ENCODE data around the gene NISCH.

The NISCH gene

DNA sequence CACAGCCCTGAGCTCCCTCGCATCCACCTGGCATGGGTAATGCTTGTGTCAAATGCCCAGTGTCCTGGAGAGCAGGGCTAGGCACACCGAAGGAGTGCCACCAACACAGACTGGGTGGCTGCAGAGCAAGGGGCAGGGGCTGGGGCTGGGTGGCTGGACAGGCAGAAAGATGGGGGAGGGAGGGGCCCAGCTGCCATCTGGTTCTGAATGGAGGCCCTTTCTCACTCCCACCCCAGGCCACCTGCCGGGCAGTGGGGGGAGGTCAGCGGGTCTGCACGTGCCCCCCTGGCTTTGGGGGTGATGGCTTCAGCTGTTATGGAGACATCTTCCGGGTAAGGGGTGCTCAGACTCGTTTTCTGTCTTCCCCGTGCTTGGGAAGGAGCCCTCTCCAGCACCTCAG lies 56.7 kb downstream of the NISCH start:
- Histone ChIP-seq H4K20me1 (ENCODE audit: control insufficient read depth, insufficient read depth, low read depth, low read length) (no peaks in the 10 kb centered on the region), H3K36me3 (ENCODE audit: control insufficient read depth, low read length) (no peaks in the 10 kb centered on the region), H3K27me3 (ENCODE audit: control insufficient read depth, low read length) (no peaks in the 10 kb centered on the region), H3K4me1 (ENCODE audit: control insufficient read depth, low read length) (no peaks in the 10 kb centered on the region), H3K79me2 (ENCODE audit: control insufficient read depth, low read length) (no peaks in the 10 kb centered on the region), H3F3A (ENCODE audit: control insufficient read depth, insufficient read depth) (no peaks in the 10 kb centered on the region), H3K4me2 (ENCODE audit: low read length) (no peak overlapping the region), H3K9me2 (replicated peaks; ENCODE audit: control insufficient read depth, low read length) (no peaks in the 10 kb centered on the region), H3K4me3 (ENCODE audit: low read length) (no peak overlapping the region), H3K27ac (ENCODE audit: low read depth, low read length) (no peak overlapping the region), H3K9me3 (ENCODE audit: control insufficient read depth, insufficient read depth, low read length) (no peaks in the 10 kb centered on the region)
- TF ChIP-seq, protein P1, sequence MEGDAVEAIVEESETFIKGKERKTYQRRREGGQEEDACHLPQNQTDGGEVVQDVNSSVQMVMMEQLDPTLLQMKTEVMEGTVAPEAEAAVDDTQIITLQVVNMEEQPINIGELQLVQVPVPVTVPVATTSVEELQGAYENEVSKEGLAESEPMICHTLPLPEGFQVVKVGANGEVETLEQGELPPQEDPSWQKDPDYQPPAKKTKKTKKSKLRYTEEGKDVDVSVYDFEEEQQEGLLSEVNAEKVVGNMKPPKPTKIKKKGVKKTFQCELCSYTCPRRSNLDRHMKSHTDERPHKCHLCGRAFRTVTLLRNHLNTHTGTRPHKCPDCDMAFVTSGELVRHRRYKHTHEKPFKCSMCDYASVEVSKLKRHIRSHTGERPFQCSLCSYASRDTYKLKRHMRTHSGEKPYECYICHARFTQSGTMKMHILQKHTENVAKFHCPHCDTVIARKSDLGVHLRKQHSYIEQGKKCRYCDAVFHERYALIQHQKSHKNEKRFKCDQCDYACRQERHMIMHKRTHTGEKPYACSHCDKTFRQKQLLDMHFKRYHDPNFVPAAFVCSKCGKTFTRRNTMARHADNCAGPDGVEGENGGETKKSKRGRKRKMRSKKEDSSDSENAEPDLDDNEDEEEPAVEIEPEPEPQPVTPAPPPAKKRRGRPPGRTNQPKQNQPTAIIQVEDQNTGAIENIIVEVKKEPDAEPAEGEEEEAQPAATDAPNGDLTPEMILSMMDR (IDR thresholded peaks at IDR 0.05; ENCODE audit: low read depth, low read length, poor library complexity, severe bottlenecking) = no peak
- TF ChIP-seq EZH2phosphoT487 (IDR thresholded peaks at IDR 0.05; ENCODE audit: borderline replicate concordance, low read length) = no peak

GRCh38 chr3:52512727-52513126 lies 57.3 kb downstream of the NISCH start:
- H3K4me3 ChIP-seq (ENCODE audit: low read length) = no peak overlapping the region
- H4K20me1 ChIP-seq (ENCODE audit: control insufficient read depth, insufficient read depth, low read depth, low read length) = no peaks in the 10 kb centered on the region
- no peaks in the 10 kb centered on the region for H3K9me2 ChIP-seq (replicated peaks; ENCODE audit: control insufficient read depth, low read length)
- no peaks in the 10 kb centered on the region for H3F3A ChIP-seq (ENCODE audit: control insufficient read depth, insufficient read depth)
- no peaks in the 10 kb centered on the region for H3K79me2 ChIP-seq (ENCODE audit: control insufficient read depth, low read length)
- no peaks in the 10 kb centered on the region for H3K9me3 ChIP-seq (ENCODE audit: control insufficient read depth, insufficient read depth, low read length)
- no peak overlapping the region for H3K4me2 ChIP-seq (ENCODE audit: low read length)
- no peak overlapping the region for H3K27ac ChIP-seq (ENCODE audit: low read depth, low read length)
- H3K4me1 ChIP-seq (ENCODE audit: control insufficient read depth, low read length) = no peaks in the 10 kb centered on the region
- H3K27me3 ChIP-seq (ENCODE audit: control insufficient read depth, low read length) = no peaks in the 10 kb centered on the region
- TF ChIP-seq EZH2phosphoT487 (IDR thresholded peaks at IDR 0.05; ENCODE audit: borderline replicate concordance, low read length) = no peak
- TF ChIP-seq, protein P1 (IDR thresholded peaks at IDR 0.05; ENCODE audit: low read depth, low read length, poor library complexity, severe bottlenecking) = no peak
- H3K36me3 ChIP-seq (ENCODE audit: control insufficient read depth, low read length) = no peaks in the 10 kb centered on the region

GRCh38 chr3:52513281-52513680 lies 57.9 kb downstream of the NISCH start:
- Histone ChIP-seq H3K4me3 (ENCODE audit: low read length) (no peak overlapping the region), H3K36me3 (ENCODE audit: control insufficient read depth, low read length) (no peaks in the 10 kb centered on the region), H3K4me1 (ENCODE audit: control insufficient read depth, low read length) (no peaks in the 10 kb centered on the region), H3K4me2 (ENCODE audit: low read length) (no peak overlapping the region), H3K79me2 (ENCODE audit: control insufficient read depth, low read length) (no peaks in the 10 kb centered on the region), H4K20me1 (ENCODE audit: control insufficient read depth, insufficient read depth, low read depth, low read length) (no peaks in the 10 kb centered on the region), H3F3A (ENCODE audit: control insufficient read depth, insufficient read depth) (no peaks in the 10 kb centered on the region), H3K27me3 (ENCODE audit: control insufficient read depth, low read length) (no peaks in the 10 kb centered on the region), H3K9me2 (replicated peaks; ENCODE audit: control insufficient read depth, low read length) (no peaks in the 10 kb centered on the region), H3K27ac (ENCODE audit: low read depth, low read length) (no peak overlapping the region), H3K9me3 (ENCODE audit: control insufficient read depth, insufficient read depth, low read length) (no peaks in the 10 kb centered on the region)
- TF ChIP-seq EZH2phosphoT487 (IDR thresholded peaks at IDR 0.05; ENCODE audit: borderline replicate concordance, low read length) = no peak
- TF ChIP-seq, protein P1 (IDR thresholded peaks at IDR 0.05; ENCODE audit: low read depth, low read length, poor library complexity, severe bottlenecking) = no peak

GRCh38 chr3:52514576-52514975 lies 59.2 kb downstream of the NISCH start:
- H3K4me2 ChIP-seq (ENCODE audit: low read length) = no peak overlapping the region
- H3K4me3 ChIP-seq (ENCODE audit: low read length) = no peak overlapping the region
- no peaks in the 10 kb centered on the region for H3K9me2 ChIP-seq (replicated peaks; ENCODE audit: control insufficient read depth, low read length)
- H3K4me1 ChIP-seq (ENCODE audit: control insufficient read depth, low read length) = no peaks in the 10 kb centered on the region
- TF ChIP-seq, protein P1 (IDR thresholded peaks at IDR 0.05; ENCODE audit: low read depth, low read length, poor library complexity, severe bottlenecking) = no peak
- TF ChIP-seq EZH2phosphoT487 (IDR thresholded peaks at IDR 0.05; ENCODE audit: borderline replicate concordance, low read length) = no peak
- H3K36me3 ChIP-seq (ENCODE audit: control insufficient read depth, low read length) = no peaks in the 10 kb centered on the region
- no peaks in the 10 kb centered on the region for H4K20me1 ChIP-seq (ENCODE audit: control insufficient read depth, insufficient read depth, low read depth, low read length)
- no peaks in the 10 kb centered on the region for H3K79me2 ChIP-seq (ENCODE audit: control insufficient read depth, low read length)
- no peaks in the 10 kb centered on the region for H3K27me3 ChIP-seq (ENCODE audit: control insufficient read depth, low read length)
- H3F3A ChIP-seq (ENCODE audit: control insufficient read depth, insufficient read depth) = no peaks in the 10 kb centered on the region
- H3K9me3 ChIP-seq (ENCODE audit: control insufficient read depth, insufficient read depth, low read length) = no peaks in the 10 kb centered on the region
- H3K27ac ChIP-seq (ENCODE audit: low read depth, low read length) = no peak overlapping the region

Measured in DOHH2 (cell line).